ENCODE data around the gene TMEM151B.

TMEM151B gene

GRCh38 chr6:44289726-44290260 lies 19.5 kb downstream of the TMEM151B start:
- Mint-ChIP-seq H3K9me3 (no peaks in the 10 kb centered on the region), H3K27ac (no peak overlapping the region), H3K27me3 (peaks cover 62% of the 10 kb centered on the region)

GRCh38 chr6:44291841-44292240 lies 21.6 kb downstream of the TMEM151B start:
- Mint-ChIP-seq H3K27ac (no peak overlapping the region), H3K27me3 (peaks cover 79% of the 10 kb centered on the region), H3K9me3 (no peaks in the 10 kb centered on the region), H3K4me1 (ENCODE audit: low read depth) (no peaks in the 10 kb centered on the region), H3K4me3 (no peak overlapping the region), H3K36me3 (ENCODE audit: low read depth) (no peaks in the 10 kb centered on the region)

More at GRCh38 chr6:44289726-44290260, 19.5 kb downstream of the TMEM151B start:
- no peak overlapping the region for H3K4me3 Mint-ChIP-seq
- H3K36me3 Mint-ChIP-seq (ENCODE audit: low read depth), result no peaks in the 10 kb centered on the region
- no peaks in the 10 kb centered on the region for H3K4me1 Mint-ChIP-seq (ENCODE audit: low read depth)

GRCh38 chr6:44292661-44293365 lies 22.6 kb downstream of the TMEM151B start:
- Mint-ChIP-seq H3K36me3 (ENCODE audit: low read depth) (no peaks in the 10 kb centered on the region), H3K27ac (no peak overlapping the region), H3K4me3 (no peak overlapping the region), H3K4me1 (ENCODE audit: low read depth) (peaks cover 1% of the 10 kb centered on the region), H3K27me3 (peaks cover 74% of the 10 kb centered on the region), H3K9me3 (no peaks in the 10 kb centered on the region)

- Mint-ChIP-seq H3K4me3 (no peak overlapping the region), H3K36me3 (ENCODE audit: low read depth) (peaks cover 1% of the 10 kb centered on the region), H3K9me3 (no peaks in the 10 kb centered on the region), H3K27ac (no peak overlapping the region), H3K27me3 (peaks cover 65% of the 10 kb centered on the region), H3K4me1 (ENCODE audit: low read depth) (peaks cover 3% of the 10 kb centered on the region)
These were observed 24.9 kb downstream of the TMEM151B start for GRCh38 chr6:44294832-44295791.

- peak overlapping the region; percentile 53 for H3K4me3 Mint-ChIP-seq
- no peaks in the 10 kb centered on the region for H3K9me3 Mint-ChIP-seq
- H3K27me3 Mint-ChIP-seq, result peaks cover 46% of the 10 kb centered on the region
- H3K36me3 Mint-ChIP-seq (ENCODE audit: low read depth), result peaks cover 11% of the 10 kb centered on the region
- peaks cover 3% of the 10 kb centered on the region for H3K4me1 Mint-ChIP-seq (ENCODE audit: low read depth)
- no peak overlapping the region for H3K27ac Mint-ChIP-seq
These were observed 27.1 kb downstream of the TMEM151B start for GRCh38 chr6:44297063-44298038.

GRCh38 chr6:44298055-44298803 lies 28.0 kb downstream of the TMEM151B start:
- peak overlapping the region; percentile 53 for H3K4me3 Mint-ChIP-seq
- H3K4me1 Mint-ChIP-seq (ENCODE audit: low read depth), result peaks cover 3% of the 10 kb centered on the region
- peaks cover 40% of the 10 kb centered on the region for H3K27me3 Mint-ChIP-seq
- H3K9me3 Mint-ChIP-seq, result no peaks in the 10 kb centered on the region
- peaks cover 12% of the 10 kb centered on the region for H3K36me3 Mint-ChIP-seq (ENCODE audit: low read depth)
- H3K27ac Mint-ChIP-seq, result no peak overlapping the region

GRCh38 chr6:44298864-44299263 lies 28.6 kb downstream of the TMEM151B start:
- H3K4me1 Mint-ChIP-seq (ENCODE audit: low read depth), result peaks cover 3% of the 10 kb centered on the region
- peaks cover 18% of the 10 kb centered on the region for H3K36me3 Mint-ChIP-seq (ENCODE audit: low read depth)
- no peaks in the 10 kb centered on the region for H3K9me3 Mint-ChIP-seq
- H3K27me3 Mint-ChIP-seq, result peaks cover 33% of the 10 kb centered on the region
- no peak overlapping the region for H3K4me3 Mint-ChIP-seq
- no peak overlapping the region for H3K27ac Mint-ChIP-seq

GRCh38 chr6:44300292-44300823 lies 30.1 kb downstream of the TMEM151B start:
- peaks cover 24% of the 10 kb centered on the region for H3K27me3 Mint-ChIP-seq
- no peak overlapping the region for H3K4me3 Mint-ChIP-seq
- peaks cover 3% of the 10 kb centered on the region for H3K4me1 Mint-ChIP-seq (ENCODE audit: low read depth)
- H3K36me3 Mint-ChIP-seq (ENCODE audit: low read depth), result peaks cover 21% of the 10 kb centered on the region
- H3K9me3 Mint-ChIP-seq, result no peaks in the 10 kb centered on the region
- H3K27ac Mint-ChIP-seq, result no peak overlapping the region

- Mint-ChIP-seq H3K4me3 (no peak overlapping the region), H3K4me1 (ENCODE audit: low read depth) (peaks cover 3% of the 10 kb centered on the region), H3K27ac (no peak overlapping the region), H3K36me3 (ENCODE audit: low read depth) (peaks cover 26% of the 10 kb centered on the region), H3K27me3 (peaks cover 17% of the 10 kb centered on the region), H3K9me3 (no peaks in the 10 kb centered on the region)
These were observed 30.9 kb downstream of the TMEM151B start for GRCh38 chr6:44301106-44301505.

- H3K9me3 Mint-ChIP-seq, result no peaks in the 10 kb centered on the region
- no peak overlapping the region for H3K4me3 Mint-ChIP-seq
- peaks cover 26% of the 10 kb centered on the region for H3K36me3 Mint-ChIP-seq (ENCODE audit: low read depth)
- H3K4me1 Mint-ChIP-seq (ENCODE audit: low read depth), result peaks cover 3% of the 10 kb centered on the region
- H3K27me3 Mint-ChIP-seq, result peaks cover 8% of the 10 kb centered on the region
- H3K27ac Mint-ChIP-seq, result no peak overlapping the region
These were observed 31.7 kb downstream of the TMEM151B start for GRCh38 chr6:44301782-44302564.

- no peaks in the 10 kb centered on the region for H3K9me3 Mint-ChIP-seq
- H3K36me3 Mint-ChIP-seq (ENCODE audit: low read depth), result peaks cover 28% of the 10 kb centered on the region
- H3K27ac Mint-ChIP-seq, result no peak overlapping the region
These were observed 32.6 kb downstream of the TMEM151B start for GRCh38 chr6:44302856-44303255.

GRCh38 chr6:44303842-44304241 lies 33.6 kb downstream of the TMEM151B start:
- Mint-ChIP-seq H3K4me3 (no peak overlapping the region), H3K9me3 (no peaks in the 10 kb centered on the region), H3K36me3 (ENCODE audit: low read depth) (peaks cover 35% of the 10 kb centered on the region), H3K4me1 (ENCODE audit: low read depth) (no peaks in the 10 kb centered on the region), H3K27me3 (peaks cover 3% of the 10 kb centered on the region), H3K27ac (no peak overlapping the region)

More at GRCh38 chr6:44302856-44303255, 32.6 kb downstream of the TMEM151B start:
- Mint-ChIP-seq H3K4me1 (ENCODE audit: low read depth) (peaks cover 2% of the 10 kb centered on the region), H3K27me3 (peaks cover 5% of the 10 kb centered on the region), H3K4me3 (no peak overlapping the region)

Measured in stimulated activated naive CD8-positive, alpha-beta T cell treated with anti-CD3 and anti-CD28 coated beads, Interleukin-15, Interleukin-2, amounts not matched to agents 100 ng/mL and 50 ng/mL, for 24 hours (primary cell).